Endodermal cell (in vitro differentiated cells): Measurements from ENCODE around the gene TNS3. TPM values are rescaled to one million over a fixed set of nuclear protein-coding genes. Genes with fewer than 3 reads are reported as not detected.

ENCODE experiments used
- DNase-seq: peaks from one replicate; pipeline ENCODE4 v3.0.0-alpha.2; 2017
- H3K27ac ChIP-seq: 2 replicates; pipeline ENCODE4 v1.5.1; 2013; ENCODE audit warnings: mild to moderate bottlenecking, low read depth, low read length, moderate library complexity
- H3K27me3 ChIP-seq: 2 replicates; pipeline ENCODE4 v1.6.1; 2013; ENCODE audit warnings: mild to moderate bottlenecking, low read length, moderate library complexity; ENCODE audit not compliant: insufficient read depth, control insufficient read depth, poor library complexity, severe bottlenecking
- H3K36me3 ChIP-seq: 2 replicates; pipeline ENCODE4 v1.7.0; 2013; ENCODE audit warnings: mild to moderate bottlenecking, low read length, moderate library complexity; ENCODE audit not compliant: control insufficient read depth, insufficient read depth
- H3K4me1 ChIP-seq: one replicate; pipeline ENCODE4 v1.7.0; 2013; ENCODE audit warnings: low read length; ENCODE audit not compliant: control insufficient read depth, insufficient read depth
- H3K4me3 ChIP-seq: 2 replicates; pipeline ENCODE4 v1.5.1; 2013; ENCODE audit warnings: mild to moderate bottlenecking, low read length, moderate library complexity
- H3K9ac ChIP-seq: 2 replicates; pipeline ENCODE4 v1.6.1; 2013; ENCODE audit warnings: mild to moderate bottlenecking, low read length, moderate library complexity; ENCODE audit not compliant: poor library complexity, severe bottlenecking; ENCODE audit errors: extremely low read depth
- H3K9me3 ChIP-seq: 2 replicates; pipeline ENCODE4 v1.6.1; 2013; ENCODE audit warnings: mild to moderate bottlenecking, low read length, moderate library complexity; ENCODE audit not compliant: control insufficient read depth
- H3K27ac Mint-ChIP-seq: 2 replicates; pipeline ENCODE4 v1.8.0; 2020; ENCODE audit warnings: mixed read lengths
- H3K27me3 Mint-ChIP-seq: 2 replicates; pipeline ENCODE4 v1.8.0; 2021; ENCODE audit warnings: mild to moderate bottlenecking, mixed read lengths; ENCODE audit not compliant: insufficient read depth
- H3K36me3 Mint-ChIP-seq: 2 replicates; pipeline ENCODE4 v1.8.0; 2020; ENCODE audit warnings: low read depth, mixed read lengths
- H3K4me1 Mint-ChIP-seq: 2 replicates; pipeline ENCODE4 v1.8.0; 2020; ENCODE audit warnings: mixed read lengths
- H3K4me3 Mint-ChIP-seq: 2 replicates; pipeline ENCODE4 v1.8.0; 2020; ENCODE audit warnings: mild to moderate bottlenecking, moderate library complexity, mixed read lengths
- H3K9me3 Mint-ChIP-seq: 2 replicates; pipeline ENCODE4 v1.8.0; 2020; ENCODE audit warnings: mild to moderate bottlenecking, mixed read lengths
- WGBS, 2 experiments: methylation state at CpG; one replicate each; pipeline versions ENCODE4 v1.1.5 to v1.1.7; 2013; ENCODE audit warnings: missing lambda C conversion rate in 2 of 2, mixed read lengths in 1 of 2; ENCODE audit not compliant: insufficient coverage in 1 of 2, insufficient read length in 1 of 2; 5-methylcytosine and 5-hydroxymethylcytosine counted together
- total RNA-seq, 2 donors: library from RNA; stranded (reverse); fragmentation: NEBNext Ultra II Directional in 1 of 2; extraction: Animal tissue kit (Norgen Biotek cat#: 25700) in 1 of 2; gene quantifications; 2 replicates in 1 of 2; 3 replicates in 1 of 2; pipeline ENCODE4 v1.2.1, GENCODE V29; 2021
- TF ChIP-seq, protein P1 (sequence below): fragments of 200-600 bp; sonication (generic); conservative IDR thresholded peaks from 2 replicates; pipeline ENCODE4 v1.5.0; 2021; ENCODE audit warnings: antibody characterized with exemption, mild to moderate bottlenecking

Gene TNS3
- total RNA-seq, 2 donors from 2014 or later: 33.8 to 38.5 TPM

- Histone ChIP-seq H3K27me3 (no peaks in the 10 kb centered on the region), H3K27ac (no peak overlapping the region), H3K9ac (no peak overlapping the region), H3K4me3 (no peak overlapping the region), H3K9me3 (no peaks in the 10 kb centered on the region), H3K4me1 (no peaks in the 10 kb centered on the region), H3K36me3 (peaks cover 16% of the 10 kb centered on the region)
- peaks cover 1% of the 10 kb centered on the region for H3K4me1 Mint-ChIP-seq
- H3K27ac Mint-ChIP-seq: no peak overlapping the region
- TF ChIP-seq, protein P1, sequence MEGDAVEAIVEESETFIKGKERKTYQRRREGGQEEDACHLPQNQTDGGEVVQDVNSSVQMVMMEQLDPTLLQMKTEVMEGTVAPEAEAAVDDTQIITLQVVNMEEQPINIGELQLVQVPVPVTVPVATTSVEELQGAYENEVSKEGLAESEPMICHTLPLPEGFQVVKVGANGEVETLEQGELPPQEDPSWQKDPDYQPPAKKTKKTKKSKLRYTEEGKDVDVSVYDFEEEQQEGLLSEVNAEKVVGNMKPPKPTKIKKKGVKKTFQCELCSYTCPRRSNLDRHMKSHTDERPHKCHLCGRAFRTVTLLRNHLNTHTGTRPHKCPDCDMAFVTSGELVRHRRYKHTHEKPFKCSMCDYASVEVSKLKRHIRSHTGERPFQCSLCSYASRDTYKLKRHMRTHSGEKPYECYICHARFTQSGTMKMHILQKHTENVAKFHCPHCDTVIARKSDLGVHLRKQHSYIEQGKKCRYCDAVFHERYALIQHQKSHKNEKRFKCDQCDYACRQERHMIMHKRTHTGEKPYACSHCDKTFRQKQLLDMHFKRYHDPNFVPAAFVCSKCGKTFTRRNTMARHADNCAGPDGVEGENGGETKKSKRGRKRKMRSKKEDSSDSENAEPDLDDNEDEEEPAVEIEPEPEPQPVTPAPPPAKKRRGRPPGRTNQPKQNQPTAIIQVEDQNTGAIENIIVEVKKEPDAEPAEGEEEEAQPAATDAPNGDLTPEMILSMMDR: no peak
- DNase-seq: no peak
- no peaks in the 10 kb centered on the region for H3K36me3 Mint-ChIP-seq
- no peaks in the 10 kb centered on the region for H3K27me3 Mint-ChIP-seq
- WGBS, 2 experiments: 100% methylated on average over 1 of the region's 1 CpG; no CpG with 5 or more reads in 1 of the 2 experiments
- H3K9me3 Mint-ChIP-seq: no peaks in the 10 kb centered on the region
- no peak overlapping the region for H3K4me3 Mint-ChIP-seq
Measured at GRCh38 chr7:47338026-47338425, 243.9 kb downstream of the TNS3 start.

- H3K27ac Mint-ChIP-seq: no peak overlapping the region
- H3K4me1 Mint-ChIP-seq: peaks cover 4% of the 10 kb centered on the region
Measured at GRCh38 chr7:47337531-47337930, 244.4 kb downstream of the TNS3 start.

DNA sequence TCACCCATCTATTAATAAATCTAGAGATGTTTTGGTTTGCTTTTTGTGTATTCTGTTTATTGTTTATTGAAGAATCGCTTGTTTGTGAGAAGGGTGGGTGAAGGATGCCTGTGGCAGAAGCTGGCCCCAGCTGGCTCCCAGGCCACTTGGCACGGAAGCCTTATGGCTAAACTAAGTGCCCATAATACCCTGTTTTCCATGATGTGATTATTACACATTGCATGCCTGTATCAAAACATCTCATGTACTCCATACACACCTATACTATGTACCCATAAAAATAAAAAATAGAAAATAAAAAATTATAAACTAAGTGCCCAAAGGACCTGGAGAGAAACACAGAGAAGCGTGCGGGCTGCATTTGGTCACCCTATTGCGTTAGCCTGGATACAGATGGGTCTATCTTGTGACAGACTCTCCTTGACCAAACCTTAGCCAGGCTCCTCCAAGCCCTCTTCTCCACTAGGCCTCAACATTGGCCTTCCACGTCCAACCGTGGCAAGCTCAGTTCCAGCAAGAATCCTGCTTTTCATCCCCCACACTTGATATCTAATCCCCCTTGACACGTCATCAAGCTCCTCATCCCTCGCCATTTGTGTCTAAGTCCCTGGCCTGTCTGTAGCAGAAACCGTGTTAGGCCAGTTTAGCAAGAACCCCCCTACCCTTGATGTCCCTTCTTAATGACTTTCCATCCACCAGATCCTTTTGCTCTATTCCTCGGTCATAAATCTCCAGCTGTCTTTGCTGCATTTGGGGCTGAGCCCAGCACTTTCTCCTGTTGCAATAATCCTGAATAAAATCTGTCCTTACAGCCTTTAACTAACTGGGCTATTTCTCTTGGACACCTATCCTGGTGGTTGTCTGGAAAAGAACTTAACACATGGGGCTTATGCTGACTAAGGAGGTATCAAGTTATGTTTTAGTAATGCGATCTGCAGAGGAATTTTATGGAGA is 245.2 kb downstream of the TNS3 start:
- H3K27ac ChIP-seq: no peak overlapping the region
- H3K4me1 ChIP-seq: no peaks in the 10 kb centered on the region
- H3K36me3 Mint-ChIP-seq: no peaks in the 10 kb centered on the region
- H3K4me3 ChIP-seq: no peak overlapping the region
- H3K9ac ChIP-seq: no peak overlapping the region
- H3K27me3 ChIP-seq: no peaks in the 10 kb centered on the region
- TF ChIP-seq, protein P1: no peak
- no peak overlapping the region for H3K4me3 Mint-ChIP-seq
- peaks cover 8% of the 10 kb centered on the region for H3K4me1 Mint-ChIP-seq
- no peaks in the 10 kb centered on the region for H3K27me3 Mint-ChIP-seq
- peaks cover 3% of the 10 kb centered on the region for H3K36me3 ChIP-seq
- no peaks in the 10 kb centered on the region for H3K9me3 Mint-ChIP-seq
- DNase-seq: peak; percentile 34
- H3K27ac Mint-ChIP-seq: no peak overlapping the region
- no peaks in the 10 kb centered on the region for H3K9me3 ChIP-seq
- WGBS, 2 experiments: 96% methylated on average over 10 to 12 of the region's 12 CpGs

More at GRCh38 chr7:47337531-47337930, 244.4 kb downstream of the TNS3 start:
- no peaks in the 10 kb centered on the region for H3K27me3 Mint-ChIP-seq
- Histone ChIP-seq H3K27ac (no peak overlapping the region), H3K9ac (no peak overlapping the region), H3K27me3 (no peaks in the 10 kb centered on the region), H3K9me3 (no peaks in the 10 kb centered on the region), H3K4me1 (no peaks in the 10 kb centered on the region), H3K36me3 (peaks cover 11% of the 10 kb centered on the region), H3K4me3 (no peak overlapping the region)
- TF ChIP-seq, protein P1: peak; percentile 38
- peak; percentile 77 for DNase-seq
- no peaks in the 10 kb centered on the region for H3K36me3 Mint-ChIP-seq
- WGBS, 2 experiments: 60 to 66% methylated on average over 2 to 3 of the region's 3 CpGs
- no peaks in the 10 kb centered on the region for H3K9me3 Mint-ChIP-seq
- H3K4me3 Mint-ChIP-seq: no peak overlapping the region
